Trophoblast cell (in vitro differentiated cells and primary cell): Measurements from ENCODE around the gene KMT5B.

ENCODE experiments used
- DNase-seq, 2 donors: peaks; one replicate each; pipeline ENCODE4 v3.0.0-alpha.2; 2016
- H2AFZ ChIP-seq: 2 replicates; pipeline ENCODE4 v1.6.1; 2013; ENCODE audit warnings: low read length, moderate library complexity, mild to moderate bottlenecking; ENCODE audit not compliant: insufficient read depth, poor library complexity
- H2AK5ac ChIP-seq: 2 replicates; pipeline ENCODE4 v1.6.1; 2013; ENCODE audit warnings: mild to moderate bottlenecking, low read length
- H2BK120ac ChIP-seq: 2 replicates; pipeline ENCODE4 v1.6.1; 2013; ENCODE audit warnings: low read length, mild to moderate bottlenecking, moderate library complexity; ENCODE audit not compliant: insufficient read depth, poor library complexity
- H2BK12ac ChIP-seq: 2 replicates; pipeline ENCODE4 v1.6.1; 2013; ENCODE audit warnings: mild to moderate bottlenecking, low read length, moderate library complexity
- H2BK5ac ChIP-seq: 2 replicates; pipeline ENCODE4 v1.6.1; 2013; ENCODE audit warnings: low read length, low read depth, moderate library complexity, mild to moderate bottlenecking; ENCODE audit not compliant: poor library complexity
- H3K14ac ChIP-seq: 2 replicates; pipeline ENCODE4 v1.6.1; 2013; ENCODE audit warnings: mild to moderate bottlenecking, low read length
- H3K18ac ChIP-seq: 2 replicates; pipeline ENCODE4 v1.6.1; 2013; ENCODE audit warnings: mild to moderate bottlenecking, low read length
- H3K23ac ChIP-seq: 2 replicates; pipeline ENCODE4 v1.6.1; 2013; ENCODE audit warnings: low read length
- H3K27ac ChIP-seq: 2 replicates; pipeline ENCODE4 v1.5.1; 2013; ENCODE audit warnings: low read depth, mild to moderate bottlenecking, inconsistent platforms, low read length, moderate library complexity
- H3K27me3 ChIP-seq: 2 replicates; pipeline ENCODE4 v1.6.1; 2013; ENCODE audit warnings: inconsistent platforms, mild to moderate bottlenecking, low read length, moderate library complexity; ENCODE audit not compliant: insufficient read depth
- H3K36me3 ChIP-seq, 2 experiments: 1 replicate in 1 of 2; 2 replicates in 1 of 2; pipeline ENCODE4 v1.6.1; 2013; ENCODE audit warnings: low read length in 2 of 2, mild to moderate bottlenecking in 2 of 2, moderate library complexity in 1 of 2; ENCODE audit not compliant: insufficient read depth in 2 of 2, control insufficient read depth in 1 of 2
- H3K4ac ChIP-seq: 2 replicates; pipeline ENCODE4 v1.6.1; 2013; ENCODE audit warnings: low read depth, mild to moderate bottlenecking, low read length, moderate library complexity
- H3K4me1 ChIP-seq, 2 experiments: 1 replicate in 1 of 2; 2 replicates in 1 of 2; pipeline ENCODE4 v1.6.1; 2013; ENCODE audit warnings: low read length in 2 of 2, mild to moderate bottlenecking in 2 of 2, moderate library complexity in 1 of 2; ENCODE audit not compliant: insufficient read depth in 2 of 2, control insufficient read depth in 1 of 2
- H3K4me2 ChIP-seq: 2 replicates; pipeline ENCODE4 v1.6.1; 2013; ENCODE audit warnings: inconsistent platforms, mild to moderate bottlenecking, low read length, moderate library complexity
- H3K4me3 ChIP-seq: 2 replicates; pipeline ENCODE4 v1.5.1; 2013; ENCODE audit warnings: mild to moderate bottlenecking, low read depth, low read length, inconsistent platforms
- H3K79me1 ChIP-seq: one replicate; pipeline ENCODE4 v1.6.1; 2013; ENCODE audit warnings: low read length
- H3K79me2 ChIP-seq: 2 replicates; pipeline ENCODE4 v1.6.1; 2013; ENCODE audit warnings: low read length, mild to moderate bottlenecking; ENCODE audit not compliant: control insufficient read depth, insufficient read depth, poor library complexity
- H3K9ac ChIP-seq: 2 replicates; pipeline ENCODE4 v1.6.1; 2013; ENCODE audit warnings: mild to moderate bottlenecking, low read length
- H3K9me3 ChIP-seq: 2 replicates; pipeline ENCODE4 v1.6.1; 2013; ENCODE audit warnings: low read depth, mild to moderate bottlenecking, control low read depth, inconsistent platforms, low read length; ENCODE audit not compliant: insufficient read depth
- H4K12ac ChIP-seq: 2 replicates; pipeline ENCODE4 v1.6.1; 2013; ENCODE audit warnings: low read depth, mild to moderate bottlenecking, low read length, moderate library complexity
- H4K8ac ChIP-seq: 2 replicates; pipeline ENCODE4 v1.6.1; 2013; ENCODE audit warnings: low read depth, mild to moderate bottlenecking, low read length, moderate library complexity
- H4K91ac ChIP-seq: one replicate; pipeline ENCODE4 v1.6.1; 2013; ENCODE audit warnings: low read depth, mild to moderate bottlenecking, low read length, moderate library complexity
- WGBS: extraction: QIAGEN DNeasy Blood & Tissue Kit; methylation state at CpG from one replicate; pipeline ENCODE4 v1.1.7; 2013; ENCODE audit warnings: missing lambda C conversion rate; ENCODE audit not compliant: insufficient read length, insufficient coverage; ENCODE audit errors: extremely low coverage; 5-methylcytosine and 5-hydroxymethylcytosine counted together

Gene KMT5B

GRCh38 chr11:68229601-68230000 lies 16.5 kb upstream of the KMT5B start:
- Histone ChIP-seq H3K23ac (no peak overlapping the region), H3K4me1 (no peaks in the 10 kb centered on the region), H3K27ac (no peak overlapping the region), H2AFZ (no peak overlapping the region), H3K4me2 (no peak overlapping the region), H3K9me3 (peaks cover 7% of the 10 kb centered on the region), H3K18ac (no peak overlapping the region), H3K14ac (no peak overlapping the region), H3K79me1 (no peaks in the 10 kb centered on the region), H3K27me3 (no peaks in the 10 kb centered on the region), H3K4me3 (no peak overlapping the region), H2AK5ac (no peak overlapping the region), H4K91ac (no peak overlapping the region), H3K4ac (no peak overlapping the region), H2BK120ac (no peak overlapping the region), H3K9ac (no peak overlapping the region), H2BK5ac (no peak overlapping the region), H4K8ac (no peak overlapping the region), H3K36me3 (no peaks in the 10 kb centered on the region), H3K79me2 (no peaks in the 10 kb centered on the region), H4K12ac (no peak overlapping the region), H2BK12ac (no peak overlapping the region)
- WGBS: no CpG with 5 or more reads among the region's 1 CpG
- DNase-seq: no peak

GRCh38 chr11:68226421-68226820 lies 13.3 kb upstream of the KMT5B start:
- Histone ChIP-seq H3K9ac (no peak overlapping the region), H2AFZ (no peak overlapping the region), H3K9me3 (peaks cover 7% of the 10 kb centered on the region), H4K91ac (no peak overlapping the region), H3K79me1 (no peaks in the 10 kb centered on the region), H3K4ac (no peak overlapping the region), H2BK12ac (no peak overlapping the region), H2AK5ac (no peak overlapping the region), H3K27ac (no peak overlapping the region), H3K79me2 (no peaks in the 10 kb centered on the region), H3K4me1 (no peaks in the 10 kb centered on the region), H3K27me3 (no peaks in the 10 kb centered on the region), H4K12ac (no peak overlapping the region), H3K18ac (no peak overlapping the region), H2BK5ac (no peak overlapping the region), H3K4me3 (no peak overlapping the region), H3K4me2 (no peak overlapping the region), H3K36me3 (no peaks in the 10 kb centered on the region), H3K14ac (no peak overlapping the region), H2BK120ac (no peak overlapping the region), H4K8ac (no peak overlapping the region), H3K23ac (no peak overlapping the region)
- DNase-seq: no peak
- WGBS: no CpG with 5 or more reads among the region's 9 CpGs

- Histone ChIP-seq H2AFZ (no peak overlapping the region), H3K18ac (no peak overlapping the region), H2BK120ac (no peak overlapping the region), H3K79me1 (no peaks in the 10 kb centered on the region), H3K79me2 (no peaks in the 10 kb centered on the region), H3K4me1 (no peaks in the 10 kb centered on the region), H3K4me3 (no peak overlapping the region), H3K23ac (no peak overlapping the region), H3K36me3 (no peaks in the 10 kb centered on the region), H4K12ac (no peak overlapping the region), H3K9ac (no peak overlapping the region), H4K91ac (no peak overlapping the region), H2AK5ac (no peak overlapping the region), H4K8ac (no peak overlapping the region), H2BK5ac (no peak overlapping the region), H2BK12ac (no peak overlapping the region), H3K27ac (no peak overlapping the region), H3K27me3 (no peaks in the 10 kb centered on the region), H3K4me2 (no peak overlapping the region), H3K14ac (no peak overlapping the region), H3K4ac (no peak overlapping the region), H3K9me3 (peaks cover 7% of the 10 kb centered on the region)
- no CpG with 5 or more reads among the region's 11 CpGs for WGBS
- no peak for DNase-seq
These were observed 11.5 kb upstream of the KMT5B start for GRCh38 chr11:68224606-68225005.

- no peak overlapping the region for H2AFZ ChIP-seq
- H2BK120ac ChIP-seq: no peak overlapping the region
- H4K8ac ChIP-seq: no peak overlapping the region
- H4K12ac ChIP-seq: no peak overlapping the region
- H3K4me2 ChIP-seq: no peak overlapping the region
- no peak overlapping the region for H3K9ac ChIP-seq
- H3K4me1 ChIP-seq: no peaks in the 10 kb centered on the region
- no peaks in the 10 kb centered on the region for H3K27me3 ChIP-seq
- H3K4ac ChIP-seq: no peak overlapping the region
- no peak overlapping the region for H3K18ac ChIP-seq
- no peak overlapping the region for H4K91ac ChIP-seq
- no CpG with 5 or more reads among the region's 6 CpGs for WGBS
- no peaks in the 10 kb centered on the region for H3K79me1 ChIP-seq
- no peaks in the 10 kb centered on the region for H3K36me3 ChIP-seq
- H2BK5ac ChIP-seq: no peak overlapping the region
- H2AK5ac ChIP-seq: no peak overlapping the region
- no peak overlapping the region for H3K27ac ChIP-seq
- no peak overlapping the region for H3K23ac ChIP-seq
- no peak overlapping the region for H2BK12ac ChIP-seq
- peaks cover 7% of the 10 kb centered on the region for H3K9me3 ChIP-seq
- H3K4me3 ChIP-seq: no peak overlapping the region
- H3K14ac ChIP-seq: no peak overlapping the region
- no peaks in the 10 kb centered on the region for H3K79me2 ChIP-seq
- no peak for DNase-seq
These were observed 10.2 kb upstream of the KMT5B start for GRCh38 chr11:68223275-68223674.
